Measurements from ENCODE around the gene FERMT1.
"Not testable (repeated sequence)": the region's sequence is repeated elsewhere in the genome, so short reads cannot be mapped to it uniquely, and the experiment has no call there.

The FERMT1 gene

DNA sequence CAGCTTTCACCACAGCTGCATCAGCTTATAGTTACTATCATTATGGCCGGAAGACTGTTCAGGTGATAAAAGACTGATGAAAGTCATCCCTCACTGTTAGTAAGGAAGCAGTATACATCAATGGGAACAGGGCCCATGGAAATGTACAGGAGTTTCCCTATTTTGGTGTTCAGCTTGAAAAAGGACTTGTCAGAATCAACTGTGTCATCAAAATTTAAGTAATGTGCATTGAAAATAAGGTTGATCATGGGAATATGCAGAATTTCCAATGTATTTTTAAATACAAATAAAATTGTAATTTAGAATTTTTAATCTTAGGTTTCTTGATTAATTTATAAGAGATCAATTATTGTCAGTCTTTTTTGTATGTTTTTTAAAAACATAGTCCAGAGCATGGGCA lies 85.7 kb downstream of the FERMT1 start:
- in situ Hi-C loops (cut with HindIII; ENCODE audit: low sequenced_read_pairs) = no loop called here
- no peak for DNase-seq (ENCODE audit: low read depth, low spot score)
- H3K4me3 ChIP-seq (ENCODE audit: low read depth, low read length) = no peak overlapping the region
- TF ChIP-seq, protein P1, sequence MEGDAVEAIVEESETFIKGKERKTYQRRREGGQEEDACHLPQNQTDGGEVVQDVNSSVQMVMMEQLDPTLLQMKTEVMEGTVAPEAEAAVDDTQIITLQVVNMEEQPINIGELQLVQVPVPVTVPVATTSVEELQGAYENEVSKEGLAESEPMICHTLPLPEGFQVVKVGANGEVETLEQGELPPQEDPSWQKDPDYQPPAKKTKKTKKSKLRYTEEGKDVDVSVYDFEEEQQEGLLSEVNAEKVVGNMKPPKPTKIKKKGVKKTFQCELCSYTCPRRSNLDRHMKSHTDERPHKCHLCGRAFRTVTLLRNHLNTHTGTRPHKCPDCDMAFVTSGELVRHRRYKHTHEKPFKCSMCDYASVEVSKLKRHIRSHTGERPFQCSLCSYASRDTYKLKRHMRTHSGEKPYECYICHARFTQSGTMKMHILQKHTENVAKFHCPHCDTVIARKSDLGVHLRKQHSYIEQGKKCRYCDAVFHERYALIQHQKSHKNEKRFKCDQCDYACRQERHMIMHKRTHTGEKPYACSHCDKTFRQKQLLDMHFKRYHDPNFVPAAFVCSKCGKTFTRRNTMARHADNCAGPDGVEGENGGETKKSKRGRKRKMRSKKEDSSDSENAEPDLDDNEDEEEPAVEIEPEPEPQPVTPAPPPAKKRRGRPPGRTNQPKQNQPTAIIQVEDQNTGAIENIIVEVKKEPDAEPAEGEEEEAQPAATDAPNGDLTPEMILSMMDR (IDR thresholded peaks at IDR 0.05; ENCODE audit: low read depth, low read length) = no peak

DNA sequence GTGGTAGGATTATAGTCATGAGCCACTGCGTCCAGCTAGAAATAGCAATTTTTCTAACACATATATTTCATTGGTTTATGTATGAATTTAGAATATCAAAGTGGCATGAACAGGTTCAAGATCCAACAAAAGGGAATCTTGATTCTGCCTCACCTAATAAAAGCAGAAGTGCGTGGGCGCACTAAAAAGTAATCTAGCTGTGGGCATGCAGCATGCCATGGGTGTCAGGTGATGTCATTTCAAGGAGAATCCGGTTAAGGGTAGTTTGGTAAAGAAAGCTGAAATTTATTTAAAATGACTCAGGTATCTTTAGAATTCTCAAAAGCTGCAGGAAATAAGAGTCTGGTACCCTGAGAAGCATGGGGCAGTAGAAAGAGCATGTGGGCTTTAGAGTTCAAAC lies 86.6 kb downstream of the FERMT1 start:
- TF ChIP-seq, protein P1 (IDR thresholded peaks at IDR 0.05; ENCODE audit: low read depth, low read length) = no peak
- in situ Hi-C loops (cut with HindIII; ENCODE audit: low sequenced_read_pairs) = no loop called here
- no peak overlapping the region for H3K4me3 ChIP-seq (ENCODE audit: low read depth, low read length)
- DNase-seq (ENCODE audit: low read depth, low spot score) = no peak

DNA sequence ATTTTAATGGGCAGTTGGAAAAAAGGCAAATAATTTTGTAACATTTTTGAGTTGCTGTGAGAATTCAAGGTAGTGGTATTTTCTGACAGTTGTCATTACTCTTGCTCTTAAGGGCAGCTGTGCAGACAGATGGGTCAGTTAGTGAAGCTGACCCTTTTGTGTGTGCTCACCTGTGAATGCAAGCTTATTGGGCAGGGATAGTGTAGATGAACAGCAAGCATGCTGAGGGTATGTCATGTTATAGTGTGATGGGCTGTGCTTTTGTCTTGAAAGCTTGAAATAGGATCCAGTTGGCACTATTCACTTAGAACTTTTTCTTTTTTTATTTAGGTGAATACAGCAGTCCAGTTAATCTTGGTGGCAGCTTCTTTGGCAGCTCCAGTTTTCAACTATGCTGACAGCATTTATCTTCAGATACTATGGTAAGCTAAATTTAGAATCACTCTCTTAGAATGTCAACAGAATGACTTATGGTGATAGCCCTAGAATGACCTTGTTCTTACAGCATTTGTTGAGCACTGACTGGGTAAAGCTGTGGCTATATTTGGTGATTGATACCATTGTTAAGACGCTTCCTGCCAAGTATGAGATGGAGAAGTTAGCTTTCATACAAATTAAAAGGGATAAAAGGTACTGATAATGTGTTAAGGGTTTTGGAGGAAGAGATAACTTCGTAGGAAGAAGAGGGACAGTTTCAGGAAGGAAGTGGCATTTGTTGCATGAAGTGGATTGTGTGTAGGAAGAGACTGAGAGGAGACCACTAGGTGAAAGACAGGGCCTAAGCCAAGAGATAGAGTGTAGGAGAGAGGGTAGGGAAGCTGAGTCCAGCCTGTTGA lies 88.5 kb downstream of the FERMT1 start:
- no peak overlapping the region for H3K4me3 ChIP-seq (ENCODE audit: low read depth, low read length)
- TF ChIP-seq, protein P1 (IDR thresholded peaks at IDR 0.05; ENCODE audit: low read depth, low read length) = no peak
- no peak for DNase-seq (ENCODE audit: low read depth, low spot score)
- in situ Hi-C loops (cut with HindIII; ENCODE audit: low sequenced_read_pairs) = no loop called here

DNA sequence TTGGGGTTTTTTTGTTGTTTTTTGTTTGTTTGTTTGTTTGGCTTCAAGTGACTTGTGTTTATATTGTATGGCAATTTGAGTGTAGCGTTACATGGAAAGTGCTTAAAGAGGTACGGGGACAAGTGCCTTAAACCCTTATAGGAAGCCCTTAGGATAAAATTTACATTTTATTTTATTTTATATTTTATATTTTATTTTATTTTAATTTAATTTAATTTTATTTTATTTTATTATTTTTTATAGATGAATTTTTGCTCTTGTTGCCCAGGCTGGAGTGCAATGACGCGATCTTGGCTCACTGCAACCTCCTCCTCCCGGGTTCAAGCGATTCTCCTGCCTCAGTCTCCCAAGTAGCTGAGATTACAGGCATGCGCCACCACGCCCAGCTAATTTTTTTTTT lies 89.9 kb downstream of the FERMT1 start:
- in situ Hi-C loops (cut with HindIII; ENCODE audit: low sequenced_read_pairs); H3K4me3 ChIP-seq (ENCODE audit: low read depth, low read length); DNase-seq (ENCODE audit: low read depth, low spot score): not testable (repeated sequence)

DNA sequence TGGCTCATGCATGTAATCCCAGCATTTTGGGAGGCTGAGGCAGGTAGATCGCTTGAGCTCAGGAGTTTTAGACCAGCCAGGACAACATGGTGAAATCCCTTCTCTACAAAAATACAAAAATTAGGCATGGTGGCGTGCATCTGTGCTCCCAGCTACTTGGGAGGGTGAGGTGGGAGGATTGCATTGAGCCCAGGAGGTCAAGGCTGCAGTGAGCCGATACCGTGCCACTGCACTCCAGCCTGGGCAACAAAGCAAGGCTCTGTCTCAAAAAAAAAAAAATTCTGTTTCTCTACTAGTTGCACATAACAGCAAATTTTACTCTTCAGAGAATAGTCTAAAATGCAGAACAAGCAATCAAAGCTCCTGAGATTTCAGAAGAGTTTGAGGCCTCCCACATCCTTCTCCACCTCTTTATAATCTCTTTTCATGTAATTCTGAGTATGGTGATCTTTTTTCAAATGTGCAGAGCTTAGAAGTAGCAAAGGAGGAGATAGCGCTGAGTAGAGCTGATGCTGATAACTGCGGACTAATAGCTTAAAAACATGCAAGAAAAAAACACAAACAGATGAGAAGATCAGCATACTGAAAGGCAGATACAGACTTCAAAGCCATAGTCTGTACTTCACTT lies 92.3 kb downstream of the FERMT1 start:
- no peak for DNase-seq (ENCODE audit: low read depth, low spot score)
- no peak overlapping the region for H3K4me3 ChIP-seq (ENCODE audit: low read depth, low read length)
- in situ Hi-C loops (cut with HindIII; ENCODE audit: low sequenced_read_pairs) = no loop called here
- TF ChIP-seq, protein P1 (IDR thresholded peaks at IDR 0.05; ENCODE audit: low read depth, low read length) = no peak

DNA sequence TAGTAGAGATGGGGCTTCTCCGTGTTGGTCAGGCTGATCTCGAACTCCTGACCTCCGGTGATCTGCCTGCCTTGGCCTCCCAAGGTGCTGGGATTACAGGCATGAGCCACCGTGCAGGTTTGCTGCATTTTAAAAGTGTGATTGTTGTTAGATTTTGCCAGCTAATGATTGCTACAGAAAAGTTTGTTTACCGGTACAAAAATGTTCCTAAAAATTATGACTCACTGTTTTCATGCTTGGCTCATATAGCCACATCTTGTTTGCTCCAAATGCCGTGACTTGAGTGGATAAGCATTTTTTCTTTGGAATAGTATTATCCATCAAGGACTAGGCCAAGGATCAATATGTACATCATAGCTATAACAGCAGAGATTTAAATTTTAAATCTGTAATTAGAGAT lies 93.3 kb downstream of the FERMT1 start:
- in situ Hi-C loops (cut with HindIII; ENCODE audit: low sequenced_read_pairs) = no loop called here
- DNase-seq (ENCODE audit: low read depth, low spot score) = no peak
- TF ChIP-seq, protein P1 (IDR thresholded peaks at IDR 0.05; ENCODE audit: low read depth, low read length) = no peak
- no peak overlapping the region for H3K4me3 ChIP-seq (ENCODE audit: low read depth, low read length)

DNA sequence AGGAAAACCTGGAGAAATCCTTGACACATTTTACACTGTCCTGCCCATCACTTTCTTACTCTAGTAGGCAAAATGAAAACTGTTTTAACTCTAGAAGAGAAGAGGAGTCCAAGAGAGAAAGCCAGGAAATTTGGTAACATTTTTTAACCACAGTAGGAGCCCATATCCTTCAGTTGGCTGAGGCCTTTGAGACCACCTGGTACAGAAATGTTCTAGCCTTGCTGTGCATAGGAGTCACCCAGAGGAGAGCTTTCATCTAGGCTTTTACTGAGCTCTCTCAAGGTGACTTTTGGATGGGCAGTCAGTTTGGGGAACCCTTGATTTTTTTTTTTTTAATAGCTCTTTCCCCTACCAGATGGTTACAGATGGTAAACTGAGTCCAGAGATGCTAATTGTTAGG lies 94.0 kb downstream of the FERMT1 start:
- in situ Hi-C loops (cut with HindIII; ENCODE audit: low sequenced_read_pairs) = no loop called here
- TF ChIP-seq, protein P1 (IDR thresholded peaks at IDR 0.05; ENCODE audit: low read depth, low read length) = no peak
- no peak overlapping the region for H3K4me3 ChIP-seq (ENCODE audit: low read depth, low read length)

More for the DNA sequence above, 94.0 kb downstream of the FERMT1 start:
- DNase-seq (ENCODE audit: low read depth, low spot score) = no peak

Measured in astrocyte of the spinal cord (primary cell).